CD14-positive monocyte (primary cell): ENCODE data around the gene SLC24A3. TPM values are rescaled to one million over a fixed set of nuclear protein-coding genes. Genes with fewer than 3 reads are reported as not detected.
A peak's percentile ranks its signal among the peaks of the same experiment; 100 is the strongest.

Experiments
- DNase-seq, 3 donors: peaks; one replicate each; pipeline ENCODE4 v3.0.0-alpha.2; 2011 to 2022
- H2AFZ ChIP-seq: 2 replicates; pipeline ENCODE4 v1.6.0; 2012; ENCODE audit warnings: mild to moderate bottlenecking, low read depth, low read length, inconsistent platforms; ENCODE audit not compliant: insufficient read depth, poor library complexity, severe bottlenecking
- H3K27ac ChIP-seq, 2 donors: 1 replicate in 1 of 2; 2 replicates in 1 of 2; pipeline ENCODE4 v1.5.1; 2012 to 2013; ENCODE audit warnings: low read length in 2 of 2, control low read depth in 1 of 2, inconsistent platforms in 1 of 2, low read depth in 1 of 2, mild to moderate bottlenecking in 1 of 2
- H3K27me3 ChIP-seq, 2 donors: one replicate each; pipeline versions ENCODE4 v1.6.0 to v1.6.1; 2011 to 2013; ENCODE audit warnings: low read length in 2 of 2; ENCODE audit not compliant: control insufficient read depth in 2 of 2, insufficient read depth in 2 of 2
- H3K36me3 ChIP-seq, 2 donors: replicated peaks in 1 of 2; 1 replicate in 1 of 2; 2 replicates in 1 of 2; pipeline versions ENCODE4 v1.5.1 to v1.6.1; 2012 to 2013; ENCODE audit warnings: low read length in 2 of 2, control low read depth in 1 of 2, inconsistent platforms in 1 of 2, mild to moderate bottlenecking in 1 of 2; ENCODE audit not compliant: insufficient read depth in 2 of 2, control insufficient read depth in 1 of 2
- H3K4me1 ChIP-seq, 2 donors: 1 replicate in 1 of 2; 2 replicates in 1 of 2; pipeline versions ENCODE4 v1.5.1 to v1.6.1; 2012 to 2013; ENCODE audit warnings: low read length in 2 of 2, control low read depth in 1 of 2, inconsistent platforms in 1 of 2, mild to moderate bottlenecking in 1 of 2, moderate library complexity in 1 of 2; ENCODE audit not compliant: insufficient read depth in 2 of 2, control insufficient read depth in 1 of 2
- H3K4me2 ChIP-seq: replicated peaks from 2 replicates; pipeline ENCODE3; 2012; ENCODE audit warnings: low read length, moderate library complexity, mild to moderate bottlenecking; ENCODE audit not compliant: poor library complexity, severe bottlenecking; ENCODE audit errors: extremely low read depth
- H3K4me3 ChIP-seq, 3 experiments: fragments of 200-600 bp in 1 of 3; sonication (generic) in 1 of 3; replicated peaks in 1 of 3; 1 replicate in 2 of 3; 2 replicates in 1 of 3; pipeline ENCODE4 v1.5.1; 2011 to 2013; ENCODE audit warnings: low read length in 3 of 3, mild to moderate bottlenecking in 3 of 3, control low read depth in 2 of 3, low read depth in 2 of 3, inconsistent platforms in 1 of 3, moderate library complexity in 1 of 3
- H3K79me2 ChIP-seq: 2 replicates; pipeline ENCODE4 v1.6.0; 2012; ENCODE audit warnings: mild to moderate bottlenecking, control low read depth, inconsistent platforms, low read length, moderate library complexity; ENCODE audit not compliant: insufficient read depth
- H3K9ac ChIP-seq: 2 replicates; pipeline ENCODE4 v1.6.0; 2017; ENCODE audit warnings: low read length, mild to moderate bottlenecking; ENCODE audit not compliant: insufficient read depth, poor library complexity, severe bottlenecking
- H3K9me3 ChIP-seq, 2 donors: replicated peaks in 1 of 2; 1 replicate in 1 of 2; 2 replicates in 1 of 2; pipeline versions ENCODE4 v1.5.1 to v1.6.1; 2012 to 2013; ENCODE audit warnings: low read length in 2 of 2, control low read depth in 1 of 2; ENCODE audit not compliant: control insufficient read depth in 1 of 2, insufficient read depth in 1 of 2
- H4K20me1 ChIP-seq: 2 replicates; pipeline ENCODE4 v1.6.0; 2012; ENCODE audit warnings: mild to moderate bottlenecking, low read length, control low read depth, moderate library complexity; ENCODE audit not compliant: insufficient read depth
- H3K27ac Mint-ChIP-seq, 7 donors: one replicate each; pipeline ENCODE4 v1.8.0; 2020; ENCODE audit warnings: mild to moderate bottlenecking in 7 of 7, mixed read lengths in 7 of 7, moderate library complexity in 6 of 7, inconsistent platforms in 2 of 7
- H3K27me3 Mint-ChIP-seq, 3 donors: one replicate each; pipeline ENCODE4 v1.8.0; 2021 to 2022; ENCODE audit warnings: low read depth in 3 of 3, mild to moderate bottlenecking in 3 of 3, mixed read lengths in 3 of 3, moderate library complexity in 3 of 3, inconsistent platforms in 1 of 3
- H3K36me3 Mint-ChIP-seq, 2 donors: one replicate each; pipeline ENCODE4 v1.8.0; 2020; ENCODE audit warnings: mixed read lengths in 2 of 2, inconsistent platforms in 1 of 2, mild to moderate bottlenecking in 1 of 2
- H3K4me1 Mint-ChIP-seq: one replicate; pipeline ENCODE4 v1.8.0; 2020; ENCODE audit warnings: mild to moderate bottlenecking, mixed read lengths
- H3K4me3 Mint-ChIP-seq, 2 donors: one replicate each; pipeline ENCODE4 v1.8.0; 2020; ENCODE audit warnings: mild to moderate bottlenecking in 2 of 2, mixed read lengths in 2 of 2, moderate library complexity in 1 of 2
- H3K9me3 Mint-ChIP-seq, 7 donors: one replicate each; pipeline ENCODE4 v1.8.0; 2020 to 2022; ENCODE audit warnings: mixed read lengths in 7 of 7, mild to moderate bottlenecking in 6 of 7, moderate library complexity in 6 of 7, inconsistent platforms in 2 of 7
- WGBS: methylation state at CpG from one replicate; pipeline ENCODE4 v1.1.5; 2013; ENCODE audit warnings: missing lambda C conversion rate; ENCODE audit not compliant: insufficient coverage; 5-methylcytosine and 5-hydroxymethylcytosine counted together
- intact Hi-C, 2 donors: fragments of 100-400 bp; cut with micrococcal nuclease; formaldehyde crosslinking; loops; one replicate each; pipeline versions ENCODE4 v1.15.0 to v1.15.1; 2023
- polyA plus RNA-seq, 3 donors: library from polyadenylated mRNA; depleted of rRNA in 1 of 3; unstranded in 2 of 3; stranded (reverse) in 1 of 3; fragments of 300-500 nt in 2 of 3; fragments of >200 nt in 1 of 3; fragmentation: Illumina TruSeq in 2 of 3; gene quantifications; 1 replicate in 2 of 3; 2 replicates in 1 of 3; pipeline ENCODE4 v1.2.3, GENCODE V29; 2012 to 2021
- TF ChIP-seq, protein P1 (sequence below): fragments of 200-600 bp; IDR thresholded peaks from one replicate; pipeline ENCODE4 v1.8.0; 2022; ENCODE audit warnings: antibody characterized with exemption, mild to moderate bottlenecking

SLC24A3 gene
- polyA plus RNA-seq, 3 donors, result 0.04 to 0.08 TPM; not detected in 1

DNA sequence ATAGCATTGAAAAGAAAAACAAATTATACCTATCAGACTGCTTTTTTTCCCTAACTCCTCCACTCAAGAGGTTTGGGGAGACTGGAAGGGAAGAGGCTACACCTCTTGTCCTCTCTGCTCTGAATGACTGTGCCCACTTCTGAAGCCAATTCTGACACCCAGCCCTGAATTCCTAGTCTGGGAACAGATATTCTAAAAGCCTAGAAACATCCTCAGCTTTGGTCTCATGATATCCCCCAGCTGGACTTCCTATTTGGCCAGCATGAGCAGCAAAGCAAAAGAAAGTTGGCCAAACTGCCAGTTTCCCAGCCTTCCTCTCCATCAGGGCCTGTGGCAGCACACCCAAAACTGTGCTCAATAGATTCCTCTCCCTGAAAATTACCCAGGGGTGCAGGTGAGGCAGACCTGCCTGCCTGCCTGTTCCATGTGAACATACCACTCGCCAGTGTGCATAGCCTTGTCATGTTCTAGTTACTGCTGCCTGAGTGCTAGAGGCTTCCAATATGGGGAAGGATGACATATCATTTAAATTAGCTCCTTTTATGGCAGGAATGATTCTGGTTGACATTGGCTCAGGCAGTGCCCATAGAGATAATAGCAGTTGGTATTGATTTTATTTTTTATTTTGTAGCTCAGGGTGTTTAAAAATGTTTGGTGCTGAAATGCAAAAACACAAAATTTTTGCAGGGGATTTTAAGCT, 393.5 kb downstream of the SLC24A3 start:
- Histone ChIP-seq H3K4me1 (no peaks in the 10 kb centered on the region), H3K4me2 (no peak overlapping the region), H3K79me2 (no peaks in the 10 kb centered on the region), H4K20me1 (no peaks in the 10 kb centered on the region), H3K27ac (no peak overlapping the region), H3K27me3 (no peaks in the 10 kb centered on the region), H3K36me3 (no peaks in the 10 kb centered on the region), H3K9me3 (no peaks in the 10 kb centered on the region), H2AFZ (no peak overlapping the region), H3K4me3 (no peak overlapping the region), H3K9ac (no peak overlapping the region)
- WGBS, result 80% methylated on average over 1 of the region's 1 CpG
- intact Hi-C loops, result no loop called here
- H3K4me3 Mint-ChIP-seq, result no peak overlapping the region
- no peaks in the 10 kb centered on the region for H3K4me1 Mint-ChIP-seq
- peaks cover 0 to 6% (median 0%) of the 10 kb centered on the region in 3 donors for H3K27me3 Mint-ChIP-seq
- TF ChIP-seq, protein P1, sequence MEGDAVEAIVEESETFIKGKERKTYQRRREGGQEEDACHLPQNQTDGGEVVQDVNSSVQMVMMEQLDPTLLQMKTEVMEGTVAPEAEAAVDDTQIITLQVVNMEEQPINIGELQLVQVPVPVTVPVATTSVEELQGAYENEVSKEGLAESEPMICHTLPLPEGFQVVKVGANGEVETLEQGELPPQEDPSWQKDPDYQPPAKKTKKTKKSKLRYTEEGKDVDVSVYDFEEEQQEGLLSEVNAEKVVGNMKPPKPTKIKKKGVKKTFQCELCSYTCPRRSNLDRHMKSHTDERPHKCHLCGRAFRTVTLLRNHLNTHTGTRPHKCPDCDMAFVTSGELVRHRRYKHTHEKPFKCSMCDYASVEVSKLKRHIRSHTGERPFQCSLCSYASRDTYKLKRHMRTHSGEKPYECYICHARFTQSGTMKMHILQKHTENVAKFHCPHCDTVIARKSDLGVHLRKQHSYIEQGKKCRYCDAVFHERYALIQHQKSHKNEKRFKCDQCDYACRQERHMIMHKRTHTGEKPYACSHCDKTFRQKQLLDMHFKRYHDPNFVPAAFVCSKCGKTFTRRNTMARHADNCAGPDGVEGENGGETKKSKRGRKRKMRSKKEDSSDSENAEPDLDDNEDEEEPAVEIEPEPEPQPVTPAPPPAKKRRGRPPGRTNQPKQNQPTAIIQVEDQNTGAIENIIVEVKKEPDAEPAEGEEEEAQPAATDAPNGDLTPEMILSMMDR, result no peak
- no peak for DNase-seq
- peaks cover 0 to 1% (median 0%) of the 10 kb centered on the region in 7 donors for H3K9me3 Mint-ChIP-seq
- H3K36me3 Mint-ChIP-seq, result no peaks in the 10 kb centered on the region
- H3K27ac Mint-ChIP-seq, result peak overlapping the region in 1 of 7 donors; percentile 28

DNA sequence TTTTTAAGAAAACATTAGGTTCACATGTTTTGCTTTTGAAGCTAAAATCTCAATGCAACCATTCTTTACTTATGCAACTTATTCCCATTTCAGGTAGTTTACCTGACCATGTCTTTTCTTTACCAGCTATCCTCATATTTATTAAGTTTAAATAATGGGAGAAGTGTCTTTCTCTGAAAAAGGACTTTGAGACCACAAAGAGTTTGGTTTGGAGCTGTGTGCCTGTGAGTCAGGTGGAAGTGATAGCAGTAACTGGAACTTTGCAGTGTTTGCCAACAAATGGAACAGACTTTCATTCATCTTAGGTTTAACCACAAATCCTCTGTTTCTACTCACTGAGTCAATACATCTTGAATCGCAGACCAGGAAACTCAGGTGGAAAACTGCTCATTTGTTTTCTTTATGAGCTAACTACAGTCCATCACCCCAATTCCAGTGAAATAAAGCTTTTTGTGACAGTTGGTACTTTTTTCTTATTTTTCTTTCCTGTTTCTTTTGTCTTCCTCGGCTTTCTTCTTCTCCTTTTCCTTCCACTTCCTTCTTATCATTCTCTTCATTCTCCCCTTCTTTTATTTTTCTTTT, 397.3 kb downstream of the SLC24A3 start:
- Mint-ChIP-seq H3K4me3 (no peak overlapping the region), H3K27ac (no peak overlapping the region), H3K36me3 (no peaks in the 10 kb centered on the region), H3K27me3 (peaks cover 2 to 9% (median 6%) of the 10 kb centered on the region in 3 donors), H3K9me3 (peaks cover 0 to 5% (median 3%) of the 10 kb centered on the region in 7 donors), H3K4me1 (no peaks in the 10 kb centered on the region)
- H2AFZ ChIP-seq, result no peak overlapping the region
- no peak overlapping the region for H3K4me3 ChIP-seq
- H3K27ac ChIP-seq, result no peak overlapping the region
- no peak overlapping the region for H3K4me2 ChIP-seq
- no peaks in the 10 kb centered on the region for H3K79me2 ChIP-seq
- H3K36me3 ChIP-seq, result no peaks in the 10 kb centered on the region
- H3K9ac ChIP-seq, result no peak overlapping the region
- no peak for DNase-seq
- no CpG with 5 or more reads among the region's 2 CpGs for WGBS
- no peaks in the 10 kb centered on the region for H3K27me3 ChIP-seq
- no peaks in the 10 kb centered on the region for H3K9me3 ChIP-seq
- no peaks in the 10 kb centered on the region for H3K4me1 ChIP-seq
- H4K20me1 ChIP-seq, result no peaks in the 10 kb centered on the region
- intact Hi-C loops, result no loop called here
- TF ChIP-seq, protein P1, result no peak
